B cell (primary cell): ENCODE measurements around the gene DGCR8. TPM values are rescaled to one million over a fixed set of nuclear protein-coding genes. Genes with fewer than 3 reads are reported as not detected.

Experiments used
- ATAC-seq: fragments of 200-7000 bp; cut with Tn5 transposase; one replicate; pipeline ENCODE4 v1.10.0; 2021; ENCODE audit warnings: low read depth, mild to moderate bottlenecking, moderate number of reproducible peaks, moderate library complexity
- CTCF ChIA-PET: fragments of 350-600 bp; sonication (Branson Sonifier 250); formaldehyde crosslinking; loops from one replicate; lab custom pipeline; 2021; ENCODE audit warnings: antibody characterized with exemption, inconsistent platforms; lab: Charles Lee
- POLR2A ChIA-PET: fragments of 350-600 bp; sonication (Branson Sonifier 250); formaldehyde crosslinking; loops from one replicate; lab custom pipeline; 2021; ENCODE audit warnings: antibody characterized with exemption; lab: Charles Lee
- DNase-seq: peaks from one replicate; pipeline ENCODE4 v3.0.0; 2013
- H2AFZ ChIP-seq: 2 replicates; pipeline ENCODE4 v1.6.1; 2012; ENCODE audit warnings: mild to moderate bottlenecking, low read depth, low read length; ENCODE audit not compliant: insufficient read depth, poor library complexity, severe bottlenecking
- H3K27ac ChIP-seq, 2 donors: 1 replicate in 1 of 2; 2 replicates in 1 of 2; pipeline ENCODE4 v1.5.1; 2012 to 2013; ENCODE audit warnings: low read length in 2 of 2, mild to moderate bottlenecking in 2 of 2, moderate library complexity in 1 of 2
- H3K27me3 ChIP-seq, 4 experiments: fragments of 200-600 bp in 1 of 4; sonication (generic) in 1 of 4; replicated peaks in 1 of 4; 1 replicate in 2 of 4; 2 replicates in 2 of 4; pipeline versions ENCODE4 v1.6.1 to v1.7.0; 2013 to 2016; ENCODE audit warnings: low read length in 3 of 4, mild to moderate bottlenecking in 2 of 4, mixed read lengths in 1 of 4, moderate library complexity in 1 of 4; ENCODE audit not compliant: insufficient read depth in 4 of 4, control insufficient read depth in 3 of 4; ENCODE audit errors: control extremely low read depth in 1 of 4
- H3K36me3 ChIP-seq, 2 experiments: replicated peaks in 1 of 2; 1 replicate in 1 of 2; 2 replicates in 1 of 2; pipeline versions ENCODE4 v1.6.1 to v1.7.1; 2013; ENCODE audit warnings: low read length in 1 of 2; ENCODE audit not compliant: insufficient read depth in 2 of 2, control insufficient read depth in 1 of 2; ENCODE audit errors: control extremely low read depth in 1 of 2, extremely low read depth in 1 of 2
- H3K4me1 ChIP-seq, 2 donors: fragments of 200-600 bp in 1 of 2; sonication (generic) in 1 of 2; 1 replicate in 1 of 2; 2 replicates in 1 of 2; pipeline versions ENCODE4 v1.5.1 to v1.6.1; 2013 to 2017; ENCODE audit warnings: low read length in 2 of 2; ENCODE audit not compliant: control insufficient read depth in 2 of 2, insufficient read depth in 2 of 2
- H3K4me2 ChIP-seq: replicated peaks from 2 replicates; pipeline ENCODE3; 2012; ENCODE audit warnings: mild to moderate bottlenecking, low read depth, low read length; ENCODE audit not compliant: poor library complexity, severe bottlenecking
- H3K4me3 ChIP-seq, 5 experiments: fragments of 200-600 bp in 1 of 5; sonication (generic) in 1 of 5; 1 replicate in 3 of 5; 2 replicates in 2 of 5; pipeline versions ENCODE4 v1.5.1 to v1.7.0; 2011 to 2016; ENCODE audit warnings: low read length in 4 of 5, mild to moderate bottlenecking in 4 of 5, low read depth in 2 of 5, control low read depth in 1 of 5, moderate library complexity in 1 of 5; ENCODE audit not compliant: insufficient read depth in 1 of 5; ENCODE audit errors: control extremely low read depth in 1 of 5, extremely low read depth in 1 of 5
- H3K79me2 ChIP-seq: fragments of 200-600 bp; sonication (generic); one replicate; pipeline ENCODE4 v1.6.0; 2016; ENCODE audit warnings: low read length; ENCODE audit not compliant: control insufficient read depth, insufficient read depth
- H3K9ac ChIP-seq: fragments of 200-600 bp; sonication (generic); 2 replicates; pipeline ENCODE4 v1.6.1; 2017; ENCODE audit warnings: mild to moderate bottlenecking, low read length, moderate library complexity
- H3K9me3 ChIP-seq, 3 donors: one replicate each; pipeline versions ENCODE4 v1.6.1 to v1.7.1; 2013; ENCODE audit warnings: low read length in 2 of 3; ENCODE audit not compliant: control insufficient read depth in 2 of 3, insufficient read depth in 1 of 3; ENCODE audit errors: control extremely low read depth in 1 of 3
- H4K20me1 ChIP-seq: 2 replicates; pipeline ENCODE4 v1.6.0; 2012; ENCODE audit warnings: mild to moderate bottlenecking, low read length; ENCODE audit not compliant: insufficient read depth, control insufficient read depth, poor library complexity, severe bottlenecking
- H3K27ac Mint-ChIP-seq: one replicate; pipeline ENCODE4 v1.8.0; 2021; ENCODE audit warnings: mixed read lengths
- H3K27me3 Mint-ChIP-seq: one replicate; pipeline ENCODE4 v1.8.0; 2021; ENCODE audit warnings: mixed read lengths
- H3K4me1 Mint-ChIP-seq: one replicate; pipeline ENCODE4 v1.8.0; 2021; ENCODE audit warnings: mixed read lengths
- H3K4me3 Mint-ChIP-seq: one replicate; pipeline ENCODE4 v1.8.0; 2021; ENCODE audit warnings: mixed read lengths
- H3K9me3 Mint-ChIP-seq: one replicate; pipeline ENCODE4 v1.8.0; 2022; ENCODE audit warnings: mixed read lengths; ENCODE audit not compliant: insufficient read depth
- CTCF ChIP-seq: fragments of 200-600 bp; IDR thresholded peaks from one replicate; pipeline ENCODE4 v1.8.0; 2022; ENCODE audit warnings: antibody characterized with exemption, mild to moderate bottlenecking
- EZH2 ChIP-seq: IDR thresholded peaks from 2 replicates; pipeline ENCODE4 v1.6.1; 2012; ENCODE audit warnings: borderline replicate concordance, low read depth, mild to moderate bottlenecking, moderate library complexity, low read length; ENCODE audit not compliant: insufficient read depth, poor library complexity, severe bottlenecking
- WGBS: methylation state at CpG from one replicate; pipeline ENCODE4 v1.1.5; 2013; ENCODE audit warnings: missing lambda C conversion rate; ENCODE audit not compliant: insufficient coverage; 5-methylcytosine and 5-hydroxymethylcytosine counted together
- intact Hi-C: fragments of 100-400 bp; cut with micrococcal nuclease; formaldehyde crosslinking; loops from one replicate; pipeline ENCODE4 v1.10.0; 2022
- polyA plus RNA-seq: library from polyadenylated mRNA; depleted of rRNA; stranded (reverse); fragments of >200 nt; gene quantifications from 2 replicates; pipeline ENCODE4 v1.2.3, GENCODE V29; 2012
- total RNA-seq, 2 donors: library from RNA; stranded (reverse); fragments of 120-200 nt in 1 of 2; gene quantifications; 1 replicate in 1 of 2; 2 replicates in 1 of 2; pipeline versions ENCODE4 v1.2.3 to v1.2.4, GENCODE V29; 2013 to 2022

Gene DGCR8
- total and polyA plus RNA-seq, 2 donors (not counting 1 experiment from before 2014, with no cell fraction given): 19.6 to 43.2 TPM

- no peak for DNase-seq
- POLR2A ChIA-PET: no interaction called here
- TF ChIP-seq EZH2: no peak
- no peak for TF ChIP-seq CTCF
- CTCF ChIA-PET: no interaction called here
- H3K4me3 ChIP-seq: no peak overlapping the region
- no peaks in the 10 kb centered on the region for H3K27me3 ChIP-seq
- no peak for ATAC-seq
- peaks cover 0 to 7% of the 10 kb centered on the region in 2 experiments for H3K36me3 ChIP-seq
- peaks cover 5% of the 10 kb centered on the region for H3K4me1 Mint-ChIP-seq
- no peak overlapping the region for H2AFZ ChIP-seq
- intact Hi-C loops: no loop called here
- 97% methylated on average over 17 of the region's 19 CpGs for WGBS
- H3K9me3 Mint-ChIP-seq: no peaks in the 10 kb centered on the region
- peaks cover 3% of the 10 kb centered on the region for H3K79me2 ChIP-seq
- no peaks in the 10 kb centered on the region for H3K4me1 ChIP-seq
- no peak overlapping the region for H3K27ac ChIP-seq
- H3K27me3 Mint-ChIP-seq: no peaks in the 10 kb centered on the region
- no peak overlapping the region for H3K27ac Mint-ChIP-seq
- H4K20me1 ChIP-seq: peaks cover 8% of the 10 kb centered on the region
- no peak overlapping the region for H3K9ac ChIP-seq
- H3K4me3 Mint-ChIP-seq: no peak overlapping the region
- H3K4me2 ChIP-seq: no peak overlapping the region
- H3K9me3 ChIP-seq: no peaks in the 10 kb centered on the region
These were observed 64.0 kb downstream of the DGCR8 start for GRCh38 chr22:20143883-20144665.

- intact Hi-C loops: no loop called here
- Mint-ChIP-seq H3K9me3 (no peaks in the 10 kb centered on the region), H3K4me1 (peaks cover 4% of the 10 kb centered on the region), H3K27ac (no peak overlapping the region), H3K27me3 (no peaks in the 10 kb centered on the region), H3K4me3 (no peak overlapping the region)
- peaks cover 0 to 3% of the 10 kb centered on the region in 2 donors for H3K4me1 ChIP-seq
- WGBS: 96% methylated on average over 22 of the region's 22 CpGs
- no peak for ATAC-seq
- no peak overlapping the region for H3K4me2 ChIP-seq
- H3K27ac ChIP-seq: no peak overlapping the region
- no peaks in the 10 kb centered on the region for H3K27me3 ChIP-seq
- TF ChIP-seq CTCF (no peak), EZH2 (no peak)
- H2AFZ ChIP-seq: no peak overlapping the region
- no peaks in the 10 kb centered on the region for H3K9me3 ChIP-seq
- ChIA-PET CTCF (interaction anchor here (2.3 kb wide), 1 partner anchor 12 kb away, joined by 6 read pairs; no protein-coding TSS in a partner anchor), POLR2A (no interaction called here)
- no peak overlapping the region for H3K4me3 ChIP-seq
- no peaks in the 10 kb centered on the region for H3K36me3 ChIP-seq
- H4K20me1 ChIP-seq: no peaks in the 10 kb centered on the region
- no peak overlapping the region for H3K9ac ChIP-seq
- H3K79me2 ChIP-seq: peaks cover 1% of the 10 kb centered on the region
- no peak for DNase-seq
These were observed 65.3 kb downstream of the DGCR8 start for GRCh38 chr22:20145206-20145831.
